DOHH2 (cell line): Measurements from ENCODE around the gene SEMA5B.

Source experiments
- H3F3A ChIP-seq: fragments of 200-600 bp; sonication (generic), shearing (Covaris generic); 2 replicates; pipeline ENCODE4 v1.6.0; 2016; ENCODE audit warnings: antibody characterized with exemption, mild to moderate bottlenecking; ENCODE audit not compliant: control insufficient read depth, insufficient read depth
- H3K27ac ChIP-seq: fragments of 200-600 bp; sonication (generic); 2 replicates; pipeline ENCODE4 v1.5.1; 2014; ENCODE audit warnings: low read depth, mild to moderate bottlenecking, low read length, moderate library complexity
- H3K27me3 ChIP-seq: fragments of 200-600 bp; sonication (generic); 2 replicates; pipeline ENCODE4 v1.6.1; 2014; ENCODE audit warnings: mild to moderate bottlenecking, low read length, mixed read lengths; ENCODE audit not compliant: control insufficient read depth
- H3K36me3 ChIP-seq: fragments of 200-600 bp; sonication (generic); 2 replicates; pipeline ENCODE4 v1.6.1; 2014; ENCODE audit warnings: mild to moderate bottlenecking, low read length, moderate library complexity, mixed read lengths; ENCODE audit not compliant: control insufficient read depth
- H3K4me1 ChIP-seq: fragments of 200-600 bp; sonication (generic); 2 replicates; pipeline ENCODE4 v1.6.1; 2014; ENCODE audit warnings: mild to moderate bottlenecking, low read length, mixed read lengths; ENCODE audit not compliant: control insufficient read depth
- H3K4me2 ChIP-seq: fragments of 200-600 bp; sonication (generic); 2 replicates; pipeline ENCODE4 v1.6.0; 2014; ENCODE audit warnings: mild to moderate bottlenecking, low read length, moderate library complexity
- H3K4me3 ChIP-seq: fragments of 200-600 bp; sonication (generic); 2 replicates; pipeline ENCODE4 v1.5.1; 2014; ENCODE audit warnings: mild to moderate bottlenecking, low read length, mixed read lengths
- H3K79me2 ChIP-seq: fragments of 200-600 bp; sonication (generic); 2 replicates; pipeline ENCODE4 v1.6.1; 2014; ENCODE audit warnings: mild to moderate bottlenecking, low read length, mixed read lengths; ENCODE audit not compliant: control insufficient read depth
- H3K9me2 ChIP-seq: fragments of 200-600 bp; sonication (generic); replicated peaks from 2 replicates; pipeline ENCODE4 v1.6.1; 2014; ENCODE audit warnings: mild to moderate bottlenecking, low read length, mixed read lengths; ENCODE audit not compliant: control insufficient read depth
- H3K9me3 ChIP-seq: fragments of 200-600 bp; sonication (generic); 2 replicates; pipeline ENCODE4 v1.6.1; 2014; ENCODE audit warnings: antibody characterized with exemption, low read length, mixed read lengths; ENCODE audit not compliant: control insufficient read depth, insufficient read depth
- H4K20me1 ChIP-seq: fragments of 200-600 bp; sonication (generic); 2 replicates; pipeline ENCODE4 v1.6.0; 2014; ENCODE audit warnings: low read depth, mild to moderate bottlenecking, antibody characterized with exemption, low read length, moderate library complexity; ENCODE audit not compliant: control insufficient read depth, insufficient read depth
- CTCF ChIP-seq: fragments of 200-600 bp; sonication (generic); IDR thresholded peaks from one replicate; pipeline ENCODE4 v1.5.1; 2014; ENCODE audit warnings: antibody characterized with exemption, mild to moderate bottlenecking, low read depth, low read length; ENCODE audit not compliant: poor library complexity, severe bottlenecking
- EZH2phosphoT487 ChIP-seq: fragments of 200-600 bp; sonication (generic); IDR thresholded peaks from 2 replicates; pipeline ENCODE4 v1.6.1; 2017; ENCODE audit warnings: borderline replicate concordance, mild to moderate bottlenecking, antibody characterized with exemption, low read length, moderate library complexity, mixed read lengths

Gene SEMA5B

GRCh38 chr3:122996038-122996580, 31.5 kb downstream of the SEMA5B start:
- H3K79me2 ChIP-seq: no peaks in the 10 kb centered on the region
- H3K4me1 ChIP-seq: no peaks in the 10 kb centered on the region
- no peaks in the 10 kb centered on the region for H3F3A ChIP-seq
- H4K20me1 ChIP-seq: no peaks in the 10 kb centered on the region
- H3K4me2 ChIP-seq: no peak overlapping the region
- peaks cover 21% of the 10 kb centered on the region for H3K27me3 ChIP-seq
- no peak overlapping the region for H3K4me3 ChIP-seq
- H3K36me3 ChIP-seq: no peaks in the 10 kb centered on the region
- TF ChIP-seq EZH2phosphoT487: no peak
- TF ChIP-seq CTCF: no peak
- no peaks in the 10 kb centered on the region for H3K9me2 ChIP-seq
- H3K9me3 ChIP-seq: no peaks in the 10 kb centered on the region
- no peak overlapping the region for H3K27ac ChIP-seq

DNA sequence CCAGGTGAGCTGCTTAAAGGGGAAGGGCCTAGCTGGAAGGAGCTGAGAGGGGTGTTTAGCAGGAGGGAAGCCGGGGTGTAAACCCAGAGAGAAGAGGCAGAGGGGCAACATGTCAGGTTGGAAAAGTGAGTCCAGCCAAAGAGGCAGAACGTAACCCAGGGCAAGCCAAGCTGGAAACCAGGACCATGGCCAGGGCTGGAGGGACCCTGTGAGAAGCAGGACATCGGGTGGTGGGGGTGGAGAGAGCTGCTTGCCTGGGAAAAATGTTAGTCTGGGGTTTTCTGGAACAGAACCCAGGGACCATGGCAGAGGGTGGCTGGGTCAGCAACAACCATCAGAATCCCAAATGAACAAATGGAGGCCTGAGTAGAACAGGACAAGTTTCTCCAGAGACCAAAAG, 32.6 kb downstream of the SEMA5B start:
- H3K27ac ChIP-seq: no peak overlapping the region
- no peaks in the 10 kb centered on the region for H4K20me1 ChIP-seq
- no peaks in the 10 kb centered on the region for H3F3A ChIP-seq
- H3K4me2 ChIP-seq: no peak overlapping the region
- H3K4me3 ChIP-seq: no peak overlapping the region
- no peaks in the 10 kb centered on the region for H3K4me1 ChIP-seq
- H3K9me3 ChIP-seq: no peaks in the 10 kb centered on the region
- H3K27me3 ChIP-seq: peaks cover 28% of the 10 kb centered on the region
- H3K79me2 ChIP-seq: no peaks in the 10 kb centered on the region
- no peaks in the 10 kb centered on the region for H3K36me3 ChIP-seq
- TF ChIP-seq CTCF: no peak
- TF ChIP-seq EZH2phosphoT487: no peak
- H3K9me2 ChIP-seq: no peaks in the 10 kb centered on the region

GRCh38 chr3:122993124-122993978, 34.2 kb downstream of the SEMA5B start:
- Histone ChIP-seq H3K27ac (no peak overlapping the region), H3K4me3 (no peak overlapping the region), H3K79me2 (no peaks in the 10 kb centered on the region), H3K9me2 (no peaks in the 10 kb centered on the region), H3K9me3 (no peaks in the 10 kb centered on the region), H3K4me1 (no peaks in the 10 kb centered on the region), H4K20me1 (no peaks in the 10 kb centered on the region), H3K36me3 (no peaks in the 10 kb centered on the region), H3K4me2 (no peak overlapping the region), H3K27me3 (peaks cover 41% of the 10 kb centered on the region), H3F3A (no peaks in the 10 kb centered on the region)
- TF ChIP-seq EZH2phosphoT487 (no peak), CTCF (no peak)
